B cell (primary cell): ENCODE measurements around the gene UBR3. TPM values are rescaled to one million over a fixed set of nuclear protein-coding genes. Genes with fewer than 3 reads are reported as not detected.

ENCODE experiments used
- ATAC-seq: fragments of 200-7000 bp; cut with Tn5 transposase; one replicate; pipeline ENCODE4 v1.10.0; 2021; ENCODE audit warnings: low read depth, mild to moderate bottlenecking, moderate number of reproducible peaks, moderate library complexity
- CTCF ChIA-PET: fragments of 350-600 bp; sonication (Branson Sonifier 250); formaldehyde crosslinking; loops from one replicate; lab custom pipeline; 2021; ENCODE audit warnings: antibody characterized with exemption, inconsistent platforms; lab: Charles Lee
- POLR2A ChIA-PET: fragments of 350-600 bp; sonication (Branson Sonifier 250); formaldehyde crosslinking; loops from one replicate; lab custom pipeline; 2021; ENCODE audit warnings: antibody characterized with exemption; lab: Charles Lee
- DNase-seq: peaks from one replicate; pipeline ENCODE4 v3.0.0; 2013
- H2AFZ ChIP-seq: 2 replicates; pipeline ENCODE4 v1.6.1; 2012; ENCODE audit warnings: mild to moderate bottlenecking, low read depth, low read length; ENCODE audit not compliant: insufficient read depth, poor library complexity, severe bottlenecking
- H3K27ac ChIP-seq, 2 donors: 1 replicate in 1 of 2; 2 replicates in 1 of 2; pipeline ENCODE4 v1.5.1; 2012 to 2013; ENCODE audit warnings: low read length in 2 of 2, mild to moderate bottlenecking in 2 of 2, moderate library complexity in 1 of 2
- H3K27me3 ChIP-seq, 4 experiments: fragments of 200-600 bp in 1 of 4; sonication (generic) in 1 of 4; replicated peaks in 1 of 4; 1 replicate in 2 of 4; 2 replicates in 2 of 4; pipeline versions ENCODE4 v1.6.1 to v1.7.0; 2013 to 2016; ENCODE audit warnings: low read length in 3 of 4, mild to moderate bottlenecking in 2 of 4, mixed read lengths in 1 of 4, moderate library complexity in 1 of 4; ENCODE audit not compliant: insufficient read depth in 4 of 4, control insufficient read depth in 3 of 4; ENCODE audit errors: control extremely low read depth in 1 of 4
- H3K36me3 ChIP-seq, 2 experiments: replicated peaks in 1 of 2; 1 replicate in 1 of 2; 2 replicates in 1 of 2; pipeline versions ENCODE4 v1.6.1 to v1.7.1; 2013; ENCODE audit warnings: low read length in 1 of 2; ENCODE audit not compliant: insufficient read depth in 2 of 2, control insufficient read depth in 1 of 2; ENCODE audit errors: control extremely low read depth in 1 of 2, extremely low read depth in 1 of 2
- H3K4me1 ChIP-seq, 2 donors: fragments of 200-600 bp in 1 of 2; sonication (generic) in 1 of 2; 1 replicate in 1 of 2; 2 replicates in 1 of 2; pipeline versions ENCODE4 v1.5.1 to v1.6.1; 2013 to 2017; ENCODE audit warnings: low read length in 2 of 2; ENCODE audit not compliant: control insufficient read depth in 2 of 2, insufficient read depth in 2 of 2
- H3K4me2 ChIP-seq: replicated peaks from 2 replicates; pipeline ENCODE3; 2012; ENCODE audit warnings: mild to moderate bottlenecking, low read depth, low read length; ENCODE audit not compliant: poor library complexity, severe bottlenecking
- H3K4me3 ChIP-seq, 5 experiments: fragments of 200-600 bp in 1 of 5; sonication (generic) in 1 of 5; 1 replicate in 3 of 5; 2 replicates in 2 of 5; pipeline versions ENCODE4 v1.5.1 to v1.7.0; 2011 to 2016; ENCODE audit warnings: low read length in 4 of 5, mild to moderate bottlenecking in 4 of 5, low read depth in 2 of 5, control low read depth in 1 of 5, moderate library complexity in 1 of 5; ENCODE audit not compliant: insufficient read depth in 1 of 5; ENCODE audit errors: control extremely low read depth in 1 of 5, extremely low read depth in 1 of 5
- H3K79me2 ChIP-seq: fragments of 200-600 bp; sonication (generic); one replicate; pipeline ENCODE4 v1.6.0; 2016; ENCODE audit warnings: low read length; ENCODE audit not compliant: control insufficient read depth, insufficient read depth
- H3K9ac ChIP-seq: fragments of 200-600 bp; sonication (generic); 2 replicates; pipeline ENCODE4 v1.6.1; 2017; ENCODE audit warnings: mild to moderate bottlenecking, low read length, moderate library complexity
- H3K9me3 ChIP-seq, 3 donors: one replicate each; pipeline versions ENCODE4 v1.6.1 to v1.7.1; 2013; ENCODE audit warnings: low read length in 2 of 3; ENCODE audit not compliant: control insufficient read depth in 2 of 3, insufficient read depth in 1 of 3; ENCODE audit errors: control extremely low read depth in 1 of 3
- H4K20me1 ChIP-seq: 2 replicates; pipeline ENCODE4 v1.6.0; 2012; ENCODE audit warnings: mild to moderate bottlenecking, low read length; ENCODE audit not compliant: insufficient read depth, control insufficient read depth, poor library complexity, severe bottlenecking
- H3K27ac Mint-ChIP-seq: one replicate; pipeline ENCODE4 v1.8.0; 2021; ENCODE audit warnings: mixed read lengths
- H3K27me3 Mint-ChIP-seq: one replicate; pipeline ENCODE4 v1.8.0; 2021; ENCODE audit warnings: mixed read lengths
- H3K4me1 Mint-ChIP-seq: one replicate; pipeline ENCODE4 v1.8.0; 2021; ENCODE audit warnings: mixed read lengths
- H3K4me3 Mint-ChIP-seq: one replicate; pipeline ENCODE4 v1.8.0; 2021; ENCODE audit warnings: mixed read lengths
- H3K9me3 Mint-ChIP-seq: one replicate; pipeline ENCODE4 v1.8.0; 2022; ENCODE audit warnings: mixed read lengths; ENCODE audit not compliant: insufficient read depth
- CTCF ChIP-seq: fragments of 200-600 bp; IDR thresholded peaks from one replicate; pipeline ENCODE4 v1.8.0; 2022; ENCODE audit warnings: antibody characterized with exemption, mild to moderate bottlenecking
- EZH2 ChIP-seq: IDR thresholded peaks from 2 replicates; pipeline ENCODE4 v1.6.1; 2012; ENCODE audit warnings: borderline replicate concordance, low read depth, mild to moderate bottlenecking, moderate library complexity, low read length; ENCODE audit not compliant: insufficient read depth, poor library complexity, severe bottlenecking
- WGBS: methylation state at CpG from one replicate; pipeline ENCODE4 v1.1.5; 2013; ENCODE audit warnings: missing lambda C conversion rate; ENCODE audit not compliant: insufficient coverage; 5-methylcytosine and 5-hydroxymethylcytosine counted together
- intact Hi-C: fragments of 100-400 bp; cut with micrococcal nuclease; formaldehyde crosslinking; loops from one replicate; pipeline ENCODE4 v1.10.0; 2022
- polyA plus RNA-seq: library from polyadenylated mRNA; depleted of rRNA; stranded (reverse); fragments of >200 nt; gene quantifications from 2 replicates; pipeline ENCODE4 v1.2.3, GENCODE V29; 2012
- total RNA-seq, 2 donors: library from RNA; stranded (reverse); fragments of 120-200 nt in 1 of 2; gene quantifications; 1 replicate in 1 of 2; 2 replicates in 1 of 2; pipeline versions ENCODE4 v1.2.3 to v1.2.4, GENCODE V29; 2013 to 2022

The UBR3 gene
- total and polyA plus RNA-seq, 2 donors (not counting 1 experiment from before 2014, with no cell fraction given) = 5.9 to 58.1 TPM

GRCh38 chr2:169887120-169887519 is 59.9 kb downstream of the UBR3 start:
- WGBS = no CpG with 5 or more reads among the region's 1 CpG
- no peak for ATAC-seq
- intact Hi-C loops = no loop called here
- Histone ChIP-seq H3K4me2 (no peak overlapping the region), H3K27ac (no peak overlapping the region), H3K4me3 (no peak overlapping the region), H3K4me1 (no peaks in the 10 kb centered on the region), H2AFZ (no peak overlapping the region), H3K79me2 (no peaks in the 10 kb centered on the region), H3K9me3 (no peaks in the 10 kb centered on the region), H3K27me3 (no peaks in the 10 kb centered on the region), H3K9ac (no peak overlapping the region), H3K36me3 (peaks cover 5 to 11% of the 10 kb centered on the region in 2 experiments), H4K20me1 (no peaks in the 10 kb centered on the region)
- Mint-ChIP-seq H3K27me3 (no peaks in the 10 kb centered on the region), H3K27ac (no peak overlapping the region), H3K9me3 (no peaks in the 10 kb centered on the region), H3K4me3 (no peak overlapping the region), H3K4me1 (no peaks in the 10 kb centered on the region)
- ChIA-PET CTCF (interaction anchor here (0.6 kb wide), 1 partner anchor 61 kb away, joined by 3 read pairs; no protein-coding TSS in a partner anchor), POLR2A (no interaction called here)
- no peak for DNase-seq
- no peak for TF ChIP-seq EZH2

GRCh38 chr2:169891593-169892298 is 64.5 kb downstream of the UBR3 start:
- no peak overlapping the region for H3K4me3 Mint-ChIP-seq
- ChIA-PET POLR2A (no interaction called here), CTCF (no interaction called here)
- DNase-seq = no peak
- H3K79me2 ChIP-seq = no peaks in the 10 kb centered on the region
- WGBS = 81% methylated on average over 2 of the region's 3 CpGs
- TF ChIP-seq EZH2 = no peak
- TF ChIP-seq CTCF = no peak
- H3K4me3 ChIP-seq = no peak overlapping the region
- H3K9ac ChIP-seq = no peak overlapping the region
- no peak overlapping the region for H3K27ac ChIP-seq
- intact Hi-C loops = no loop called here
- H3K4me1 Mint-ChIP-seq = no peaks in the 10 kb centered on the region
- peaks cover 0 to 13% of the 10 kb centered on the region in 2 experiments for H3K36me3 ChIP-seq
- H3K4me2 ChIP-seq = no peak overlapping the region
- H4K20me1 ChIP-seq = no peaks in the 10 kb centered on the region
- H2AFZ ChIP-seq = no peak overlapping the region
- H3K27me3 ChIP-seq = no peaks in the 10 kb centered on the region
- no peaks in the 10 kb centered on the region for H3K9me3 Mint-ChIP-seq
- no peaks in the 10 kb centered on the region for H3K9me3 ChIP-seq
- ATAC-seq = no peak
- no peaks in the 10 kb centered on the region for H3K4me1 ChIP-seq
- H3K27ac Mint-ChIP-seq = no peak overlapping the region
- H3K27me3 Mint-ChIP-seq = no peaks in the 10 kb centered on the region
